Measurements from ENCODE around the gene ZNF829. TPM values are rescaled to one million over a fixed set of nuclear protein-coding genes. Genes with fewer than 3 reads are reported as not detected.

ZNF829 gene
- total RNA-seq, 1 donor from 2014 or later, result 2.7 TPM

- no peak for FAIRE-seq
Measured at GRCh38 chr19:36876993-36877938, 38.8 kb downstream of the ZNF829 start.

GRCh38 chr19:36851898-36852297 is 64.2 kb downstream of the ZNF829 start:
- H2AFZ ChIP-seq (ENCODE audit: low read depth, low read length), result no peak overlapping the region
- TF ChIP-seq EZH2 (IDR thresholded peaks at IDR 0.05; ENCODE audit: insufficient read depth, low read length), result no peak
- no peak for TF ChIP-seq CTCF (IDR thresholded peaks at IDR 0.05; ENCODE audit: insufficient read depth, low read depth, low read length)
- Mint-ChIP-seq H3K4me1 (ENCODE audit: low read depth, unreplicated experiment) (peaks cover 1% of the 10 kb centered on the region), H3K36me3 (ENCODE audit: low read depth, unreplicated experiment) (peaks cover 29% of the 10 kb centered on the region), H3K4me3 (ENCODE audit: unreplicated experiment) (no peak overlapping the region), H3K9me3 (ENCODE audit: unreplicated experiment) (peaks cover 14% of the 10 kb centered on the region), H3K27me3 (ENCODE audit: low read depth, unreplicated experiment) (no peaks in the 10 kb centered on the region), H3K27ac (ENCODE audit: unreplicated experiment) (no peak overlapping the region)
- H3K4me2 ChIP-seq (ENCODE audit: low read length), result peak overlapping the region; percentile 97
- H3K9me3 ChIP-seq (ENCODE audit: insufficient read depth, low read depth, low read length), result no peaks in the 10 kb centered on the region
- peaks cover 10% of the 10 kb centered on the region for H3K4me1 ChIP-seq (ENCODE audit: insufficient read depth, low read length)
- H3K36me3 ChIP-seq (ENCODE audit: insufficient read depth, low read length), result no peaks in the 10 kb centered on the region
- FAIRE-seq, result no peak
- no peak overlapping the region for H3K27ac ChIP-seq (ENCODE audit: low read depth, low read length)
- H3K9ac ChIP-seq (ENCODE audit: low read length), result no peak overlapping the region
- H3K79me2 ChIP-seq (ENCODE audit: insufficient read depth, low read length), result peaks cover 14% of the 10 kb centered on the region
- no peaks in the 10 kb centered on the region for H3K27me3 ChIP-seq (ENCODE audit: insufficient read depth, low read length)
- DNase-seq (ENCODE audit: low read depth), result no peak
- H4K20me1 ChIP-seq (ENCODE audit: insufficient read depth, low read length), result no peaks in the 10 kb centered on the region
- H3K4me3 ChIP-seq (ENCODE audit: insufficient read depth, low read depth, low read length), result peak overlapping the region; percentile 98

More at GRCh38 chr19:36876993-36877938, 38.8 kb downstream of the ZNF829 start:
- no peak overlapping the region for H3K4me3 Mint-ChIP-seq (ENCODE audit: unreplicated experiment)
- peaks cover 62% of the 10 kb centered on the region for H3K36me3 Mint-ChIP-seq (ENCODE audit: low read depth, unreplicated experiment)
- H3K4me1 Mint-ChIP-seq (ENCODE audit: low read depth, unreplicated experiment), result no peaks in the 10 kb centered on the region
- peaks cover 64% of the 10 kb centered on the region for H3K9me3 Mint-ChIP-seq (ENCODE audit: unreplicated experiment)
- TF ChIP-seq EZH2 (IDR thresholded peaks at IDR 0.05; ENCODE audit: insufficient read depth, low read length) (no peak), CTCF (IDR thresholded peaks at IDR 0.05; ENCODE audit: insufficient read depth, low read depth, low read length) (no peak)
- H3K4me3 ChIP-seq (ENCODE audit: insufficient read depth, low read depth, low read length), result no peak overlapping the region
- no peaks in the 10 kb centered on the region for H3K79me2 ChIP-seq (ENCODE audit: insufficient read depth, low read length)
- no peaks in the 10 kb centered on the region for H3K4me1 ChIP-seq (ENCODE audit: insufficient read depth, low read length)
- H4K20me1 ChIP-seq (ENCODE audit: insufficient read depth, low read length), result no peaks in the 10 kb centered on the region
- H3K27ac Mint-ChIP-seq (ENCODE audit: unreplicated experiment), result no peak overlapping the region
- H3K27me3 Mint-ChIP-seq (ENCODE audit: low read depth, unreplicated experiment), result no peaks in the 10 kb centered on the region
- H3K9me3 ChIP-seq (ENCODE audit: insufficient read depth, low read depth, low read length), result peaks cover 35% of the 10 kb centered on the region
- no peaks in the 10 kb centered on the region for H3K27me3 ChIP-seq (ENCODE audit: insufficient read depth, low read length)
- DNase-seq (ENCODE audit: low read depth), result no peak
- no peak overlapping the region for H3K9ac ChIP-seq (ENCODE audit: low read length)
- H3K4me2 ChIP-seq (ENCODE audit: low read length), result no peak overlapping the region
- H3K27ac ChIP-seq (ENCODE audit: low read depth, low read length), result no peak overlapping the region
- H2AFZ ChIP-seq (ENCODE audit: low read depth, low read length), result no peak overlapping the region
- H3K36me3 ChIP-seq (ENCODE audit: insufficient read depth, low read length), result peaks cover 10% of the 10 kb centered on the region

Measured in astrocyte (in vitro differentiated cells and primary cell).